Measurements from ENCODE around the gene ADTRP. TPM values are rescaled to one million over a fixed set of nuclear protein-coding genes. Genes with fewer than 3 reads are reported as not detected.

ADTRP gene
- total RNA-seq, 1 donor from 2014 or later: 0.33 TPM

GRCh38 chr6:11738234-11738633 lies 40.4 kb downstream of the ADTRP start:
- Histone ChIP-seq H3K9me3 (replicated peaks) (no peaks in the 10 kb centered on the region), H3K27ac (replicated peaks) (no peak overlapping the region), H3K27me3 (ENCODE audit: low read depth) (peaks cover 32% of the 10 kb centered on the region), H3K4me1 (peaks cover 6% of the 10 kb centered on the region), H3K4me3 (no peak overlapping the region), H3K36me3 (no peaks in the 10 kb centered on the region)
- intact Hi-C loops (cut with micrococcal nuclease): no loop called here
- TF ChIP-seq CTCF (IDR thresholded peaks at IDR 0.05; ENCODE audit: borderline replicate concordance): no peak
- no peak for DNase-seq

GRCh38 chr6:11736601-11737000 lies 42.0 kb downstream of the ADTRP start:
- Histone ChIP-seq H3K4me3 (no peak overlapping the region), H3K27ac (replicated peaks) (no peak overlapping the region), H3K36me3 (no peaks in the 10 kb centered on the region), H3K9me3 (replicated peaks) (no peaks in the 10 kb centered on the region), H3K4me1 (no peaks in the 10 kb centered on the region), H3K27me3 (ENCODE audit: low read depth) (peaks cover 44% of the 10 kb centered on the region)
- DNase-seq: no peak
- intact Hi-C loops (cut with micrococcal nuclease): no loop called here
- no peak for TF ChIP-seq CTCF (IDR thresholded peaks at IDR 0.05; ENCODE audit: borderline replicate concordance)

GRCh38 chr6:11734861-11735613 lies 43.6 kb downstream of the ADTRP start:
- no peaks in the 10 kb centered on the region for H3K36me3 ChIP-seq
- intact Hi-C loops (cut with micrococcal nuclease): no loop called here
- no peak for TF ChIP-seq CTCF (IDR thresholded peaks at IDR 0.05; ENCODE audit: borderline replicate concordance)

DNA sequence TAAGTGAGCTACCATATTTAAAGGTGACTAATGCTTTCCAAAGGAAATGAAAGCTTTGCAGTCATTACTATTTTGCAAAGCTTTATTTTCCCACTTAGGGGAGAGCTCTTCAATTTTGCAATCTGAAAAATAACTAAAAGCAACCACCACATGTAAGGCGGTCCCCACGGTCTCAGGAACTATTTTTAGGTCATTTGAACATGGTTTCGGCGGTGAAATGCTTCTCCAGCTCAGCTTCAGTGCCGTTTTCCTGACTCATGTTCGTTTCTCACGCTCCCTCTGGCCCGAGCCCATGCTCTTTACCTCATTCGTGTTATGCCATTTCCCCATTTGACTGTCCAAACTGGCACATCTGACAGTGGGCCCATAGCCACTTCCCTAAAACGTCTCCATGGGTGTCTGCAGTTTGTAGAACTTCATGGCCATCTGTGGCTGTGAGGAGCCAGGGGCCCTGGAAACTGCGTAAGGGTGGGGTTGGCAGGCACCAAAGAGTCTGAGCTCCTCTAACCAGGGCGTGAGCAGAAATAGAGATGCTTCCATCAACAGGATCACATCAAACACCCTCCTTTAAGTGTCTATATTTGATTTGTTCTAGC lies 46.5 kb downstream of the ADTRP start:
- peak; percentile 51 for DNase-seq
- H3K27ac ChIP-seq (replicated peaks): peak overlapping the region; percentile 44
- intact Hi-C loops (cut with micrococcal nuclease): no loop called here
- TF ChIP-seq CTCF (IDR thresholded peaks at IDR 0.05; ENCODE audit: borderline replicate concordance): no peak
- peaks cover 33% of the 10 kb centered on the region for H3K27me3 ChIP-seq (ENCODE audit: low read depth)
- H3K9me3 ChIP-seq (replicated peaks): no peaks in the 10 kb centered on the region
- H3K4me3 ChIP-seq: no peak overlapping the region
- no peaks in the 10 kb centered on the region for H3K4me1 ChIP-seq
- no peaks in the 10 kb centered on the region for H3K36me3 ChIP-seq

More at GRCh38 chr6:11734861-11735613, 43.6 kb downstream of the ADTRP start:
- Histone ChIP-seq H3K9me3 (replicated peaks) (no peaks in the 10 kb centered on the region), H3K4me1 (no peaks in the 10 kb centered on the region), H3K27me3 (ENCODE audit: low read depth) (peaks cover 44% of the 10 kb centered on the region), H3K27ac (replicated peaks) (no peak overlapping the region), H3K4me3 (no peak overlapping the region)
- no peak for DNase-seq

- peak overlapping the region; percentile 44 for H3K27ac ChIP-seq (replicated peaks)
- DNase-seq: no peak
- H3K4me1 ChIP-seq: no peaks in the 10 kb centered on the region
- no peak for TF ChIP-seq CTCF (IDR thresholded peaks at IDR 0.05; ENCODE audit: borderline replicate concordance)
- peaks cover 29% of the 10 kb centered on the region for H3K27me3 ChIP-seq (ENCODE audit: low read depth)
- H3K36me3 ChIP-seq: no peaks in the 10 kb centered on the region
- intact Hi-C loops (cut with micrococcal nuclease): no loop called here
- no peaks in the 10 kb centered on the region for H3K9me3 ChIP-seq (replicated peaks)
- no peak overlapping the region for H3K4me3 ChIP-seq
Observed at GRCh38 chr6:11731423-11731822, 47.2 kb downstream of the ADTRP start.
